HepG2 (cell line): ENCODE data around the gene TMEM183A. TPM values are rescaled to one million over a fixed set of nuclear protein-coding genes. Genes with fewer than 3 reads are reported as not detected.

Experiments used
- CBFB ChIP-seq: sonication (generic); formaldehyde crosslinking; IDR thresholded peaks from 2 replicates; pipeline ENCODE4 v1.4.0; 2020; ENCODE audit warnings: missing genetic modification reagents
- ELF1 ChIP-seq: sonication (generic); formaldehyde crosslinking; IDR thresholded peaks from 2 replicates; pipeline ENCODE4 v1.4.0; 2020; ENCODE audit warnings: missing genetic modification reagents
- ELF3 ChIP-seq: IDR thresholded peaks from 2 replicates; pipeline ENCODE4 v1.6.1; 2016; ENCODE audit warnings: missing genetic modification reagents, missing compliant biosample characterization
- HBP1 ChIP-seq: IDR thresholded peaks from 2 replicates; pipeline ENCODE4 v1.6.1; 2016; ENCODE audit warnings: low read depth, control low read depth
- HIVEP1 ChIP-seq: sonication (generic); formaldehyde crosslinking; IDR thresholded peaks from 2 replicates; pipeline ENCODE4 v1.4.0; 2020; ENCODE audit warnings: mild to moderate bottlenecking, missing genetic modification reagents
- KLF13 ChIP-seq: sonication (generic); formaldehyde crosslinking; IDR thresholded peaks from 2 replicates; pipeline ENCODE4 v1.4.0; 2020; ENCODE audit warnings: mild to moderate bottlenecking, missing genetic modification reagents
- MAFF ChIP-seq: IDR thresholded peaks from 2 replicates; pipeline ENCODE4 v1.6.1; 2011; ENCODE audit warnings: low read depth, low read length, improper control_type of control experiment
- MTF1 ChIP-seq: sonication (generic); formaldehyde crosslinking; IDR thresholded peaks from 2 replicates; pipeline ENCODE4 v1.5.0; 2020; ENCODE audit warnings: missing genetic modification reagents
- SP1 ChIP-seq, 2 experiments: fragments of 450-650 bp in 1 of 2; sonication (generic) in 1 of 2; formaldehyde crosslinking in 1 of 2; IDR thresholded peaks; 2 replicates each; pipeline versions ENCODE4 v1.4.0 to v1.6.1; 2016 to 2020; ENCODE audit warnings: missing genetic modification reagents in 1 of 2
- TBL1XR1 ChIP-seq: fragments of 150-350 bp; IDR thresholded peaks from 2 replicates; pipeline ENCODE4 v1.6.1; 2014; ENCODE audit warnings: borderline replicate concordance, low read length; ENCODE audit not compliant: partially characterized antibody
- ZNF280D ChIP-seq: sonication (generic); formaldehyde crosslinking; IDR thresholded peaks from 2 replicates; pipeline ENCODE4 v1.5.1; 2020; ENCODE audit warnings: mild to moderate bottlenecking, missing genetic modification reagents
- ZNF362 ChIP-seq: sonication (generic); formaldehyde crosslinking; IDR thresholded peaks from 2 replicates; pipeline ENCODE4 v1.4.0; 2020; ENCODE audit warnings: missing genetic modification reagents, mild to moderate bottlenecking, borderline replicate concordance
- ZNF772 ChIP-seq: sonication (generic); formaldehyde crosslinking; IDR thresholded peaks from 2 replicates; pipeline ENCODE4 v1.5.0; 2020; ENCODE audit warnings: mild to moderate bottlenecking, missing genetic modification reagents
- polyA plus RNA-seq, 8 experiments: library from polyadenylated mRNA; depleted of rRNA in 3 of 8; stranded (reverse) in 7 of 8; unstranded in 1 of 8; fragments of >200 nt; fragmentation: Illumina TruSeq in 4 of 8; extraction: Trizol in 4 of 8; gene quantifications; 2 replicates each; pipeline versions ENCODE4 v1.2.1 to v1.2.3, GENCODE V29; 2011 to 2016; ENCODE audit warnings: low read depth in 4 of 8, missing spikeins in 1 of 8, mixed read lengths in 1 of 8; ENCODE audit not compliant: insufficient read depth in 1 of 8
- total RNA-seq, 5 experiments: library from RNA; depleted of rRNA; stranded (reverse); fragments of >200 nt; fragmentation: Illumina TruSeq; extraction: Trizol; gene quantifications; 2 replicates each; pipeline ENCODE4 v1.2.3, GENCODE V29; 2016; ENCODE audit warnings: low read depth in 1 of 5
- TF ChIP-seq, protein P1 (sequence below): IDR thresholded peaks from 2 replicates; pipeline ENCODE4 v1.6.1; 2016; ENCODE audit warnings: mild to moderate bottlenecking
- TF ChIP-seq, protein P2 (sequence below): sonication (generic); formaldehyde crosslinking; IDR thresholded peaks from 2 replicates; pipeline ENCODE4 v1.8.0; 2022; ENCODE audit warnings: mild to moderate bottlenecking, missing genetic modification reagents, moderate library complexity

Gene TMEM183A
- total and polyA plus RNA-seq, 2 of the 13 experiments (the other 11 are each of a cell fraction or from before 2014, with no cell fraction given) = 59.7 to 82.0 TPM

GRCh38 chr1:202957733-202958543 is 49.2 kb upstream of the TMEM183A start, which contains the start of gene ADIPOR1 (continued):
- TF ChIP-seq HIVEP1 (CRISPR knock-in tag) (no peak), CBFB (CRISPR knock-in tag) (no peak), ZNF772 (0 out of 2 replicates have a peak, but pooled peaks have one; percentile 21), MTF1 (CRISPR knock-in tag) (no peak), KLF13 (CRISPR knock-in tag) (no peak), MAFF (no peak), ELF1 (CRISPR knock-in tag) (no peak), TBL1XR1 (no peak), ZNF362 (CRISPR knock-in tag) (no peak), HBP1 (CRISPR knock-in tag) (no peak), ELF3 (no peak), ZNF280D (CRISPR knock-in tag) (no peak), SP1 (IDR thresholded peaks at IDR 0.05) (no peak), SP1 (CRISPR knock-in tag; IDR thresholded peaks at IDR 0.05) (peak; percentile 66)
- TF ChIP-seq, protein P1, sequence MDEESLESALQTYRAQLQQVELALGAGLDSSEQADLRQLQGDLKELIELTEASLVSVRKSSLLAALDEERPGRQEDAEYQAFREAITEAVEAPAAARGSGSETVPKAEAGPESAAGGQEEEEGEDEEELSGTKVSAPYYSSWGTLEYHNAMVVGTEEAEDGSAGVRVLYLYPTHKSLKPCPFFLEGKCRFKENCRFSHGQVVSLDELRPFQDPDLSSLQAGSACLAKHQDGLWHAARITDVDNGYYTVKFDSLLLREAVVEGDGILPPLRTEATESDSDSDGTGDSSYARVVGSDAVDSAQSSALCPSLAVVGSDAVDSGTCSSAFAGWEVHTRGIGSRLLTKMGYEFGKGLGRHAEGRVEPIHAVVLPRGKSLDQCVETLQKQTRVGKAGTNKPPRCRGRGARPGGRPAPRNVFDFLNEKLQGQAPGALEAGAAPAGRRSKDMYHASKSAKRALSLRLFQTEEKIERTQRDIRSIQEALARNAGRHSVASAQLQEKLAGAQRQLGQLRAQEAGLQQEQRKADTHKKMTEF (CRISPR knock-in tag) = no peak
- TF ChIP-seq, protein P2, sequence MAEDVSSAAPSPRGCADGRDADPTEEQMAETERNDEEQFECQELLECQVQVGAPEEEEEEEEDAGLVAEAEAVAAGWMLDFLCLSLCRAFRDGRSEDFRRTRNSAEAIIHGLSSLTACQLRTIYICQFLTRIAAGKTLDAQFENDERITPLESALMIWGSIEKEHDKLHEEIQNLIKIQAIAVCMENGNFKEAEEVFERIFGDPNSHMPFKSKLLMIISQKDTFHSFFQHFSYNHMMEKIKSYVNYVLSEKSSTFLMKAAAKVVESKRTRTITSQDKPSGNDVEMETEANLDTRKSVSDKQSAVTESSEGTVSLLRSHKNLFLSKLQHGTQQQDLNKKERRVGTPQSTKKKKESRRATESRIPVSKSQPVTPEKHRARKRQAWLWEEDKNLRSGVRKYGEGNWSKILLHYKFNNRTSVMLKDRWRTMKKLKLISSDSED (CRISPR knock-in tag) = no peak
